ENCODE data around the gene SOCS7. TPM values are rescaled to one million over a fixed set of nuclear protein-coding genes. Genes with fewer than 3 reads are reported as not detected.

The SOCS7 gene
- total and polyA plus RNA-seq, 10 of the 15 experiments (the other 5 are each of a cell fraction or from before 2014, with no cell fraction given), result 0.68 to 12.8 (median 7.3) TPM

DNA sequence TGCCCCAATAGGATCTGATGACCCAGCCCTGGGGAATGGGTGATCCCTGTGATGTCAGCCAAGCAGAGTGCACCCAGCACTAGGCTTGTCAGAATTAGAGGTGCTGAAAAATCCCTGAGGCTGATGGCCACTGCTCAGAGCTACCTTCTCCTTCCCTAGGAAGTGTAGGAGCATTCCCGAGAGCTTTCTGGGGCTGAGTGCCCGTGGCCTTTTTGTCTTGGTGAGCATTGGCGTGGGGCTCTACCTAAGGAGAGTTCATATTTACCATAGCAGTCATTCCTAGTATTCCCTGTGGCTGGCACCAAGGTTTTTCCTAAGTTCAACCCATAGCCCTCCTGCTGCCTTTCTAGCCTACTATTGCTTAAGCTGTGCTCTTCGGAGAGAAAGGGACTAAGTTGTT is 54.0 kb downstream of the SOCS7 start:
- Histone ChIP-seq H3K4me1 (ENCODE audit: control insufficient read depth, insufficient read depth, low read length) (no peaks in the 10 kb centered on the region), H3K4me2 (ENCODE audit: control insufficient read depth, insufficient read depth) (no peak overlapping the region), H3K79me2 (ENCODE audit: control insufficient read depth, insufficient read depth, low read length) (no peaks in the 10 kb centered on the region), H3K27me3 (replicated peaks in 1 of 2; ENCODE audit: control insufficient read depth in 2 of 2, insufficient read depth in 2 of 2, low read length in 1 of 2) (no peaks in the 10 kb centered on the region), H3K9ac (ENCODE audit: control insufficient read depth, insufficient read depth, low read length) (no peak overlapping the region), H3K27ac (ENCODE audit: control insufficient read depth, insufficient read depth) (no peak overlapping the region), H3K4me3 (no peak overlapping the region), H3K36me3 (ENCODE audit: control insufficient read depth in 2 of 2, insufficient read depth in 2 of 2, low read length in 1 of 2) (peaks cover 0 to 4% of the 10 kb centered on the region in 2 experiments; a peak in 3 of 4 replicates), H2AFZ (ENCODE audit: control insufficient read depth, low read depth, low read length) (no peak overlapping the region), H4K20me1 (ENCODE audit: control insufficient read depth, insufficient read depth) (no peaks in the 10 kb centered on the region), H3K9me3 (replicated peaks; ENCODE audit: control insufficient read depth, insufficient read depth, low read length) (no peaks in the 10 kb centered on the region)
- DNase-seq (ENCODE audit: low read depth, low spot score), result no peak
- CTCF ChIA-PET, result interaction anchor here (1.3 kb wide), 1 partner anchor 55 kb away, joined by 3 read pairs; the partner anchor contains the start of gene SOCS7
- SMC1A ChIA-PET (ENCODE audit: uncharacterized antibody, unreplicated experiment), result no interaction called here
- POLR2A ChIA-PET, result no interaction called here
- TF ChIP-seq CEBPB (IDR thresholded peaks at IDR 0.05; ENCODE audit: borderline replicate concordance in 1 of 2, low read depth in 2 of 2, low read length in 2 of 2) (no peak), DPF2 (IDR thresholded peaks at IDR 0.05) (no peak), ZZZ3 (IDR thresholded peaks at IDR 0.05; ENCODE audit: control insufficient read depth, insufficient read length, low read depth) (no peak), POLR2AphosphoS2 (IDR thresholded peaks at IDR 0.05; ENCODE audit: low read depth, low read length) (no peak), PAX8 (IDR thresholded peaks at IDR 0.05) (no peak), NFXL1 (IDR thresholded peaks at IDR 0.05; ENCODE audit: borderline replicate concordance) (no peak), LARP7 (IDR thresholded peaks at IDR 0.05) (no peak), SMAD5 (IDR thresholded peaks at IDR 0.05; ENCODE audit: low read depth) (no peak), CBX5 (IDR thresholded peaks at IDR 0.05; ENCODE audit: low read depth) (no peak), KAT2A (conservative IDR thresholded peaks at IDR 0.05; ENCODE audit: control insufficient read depth, low read depth, low read length) (no peak)
- TF ChIP-seq, protein P1, sequence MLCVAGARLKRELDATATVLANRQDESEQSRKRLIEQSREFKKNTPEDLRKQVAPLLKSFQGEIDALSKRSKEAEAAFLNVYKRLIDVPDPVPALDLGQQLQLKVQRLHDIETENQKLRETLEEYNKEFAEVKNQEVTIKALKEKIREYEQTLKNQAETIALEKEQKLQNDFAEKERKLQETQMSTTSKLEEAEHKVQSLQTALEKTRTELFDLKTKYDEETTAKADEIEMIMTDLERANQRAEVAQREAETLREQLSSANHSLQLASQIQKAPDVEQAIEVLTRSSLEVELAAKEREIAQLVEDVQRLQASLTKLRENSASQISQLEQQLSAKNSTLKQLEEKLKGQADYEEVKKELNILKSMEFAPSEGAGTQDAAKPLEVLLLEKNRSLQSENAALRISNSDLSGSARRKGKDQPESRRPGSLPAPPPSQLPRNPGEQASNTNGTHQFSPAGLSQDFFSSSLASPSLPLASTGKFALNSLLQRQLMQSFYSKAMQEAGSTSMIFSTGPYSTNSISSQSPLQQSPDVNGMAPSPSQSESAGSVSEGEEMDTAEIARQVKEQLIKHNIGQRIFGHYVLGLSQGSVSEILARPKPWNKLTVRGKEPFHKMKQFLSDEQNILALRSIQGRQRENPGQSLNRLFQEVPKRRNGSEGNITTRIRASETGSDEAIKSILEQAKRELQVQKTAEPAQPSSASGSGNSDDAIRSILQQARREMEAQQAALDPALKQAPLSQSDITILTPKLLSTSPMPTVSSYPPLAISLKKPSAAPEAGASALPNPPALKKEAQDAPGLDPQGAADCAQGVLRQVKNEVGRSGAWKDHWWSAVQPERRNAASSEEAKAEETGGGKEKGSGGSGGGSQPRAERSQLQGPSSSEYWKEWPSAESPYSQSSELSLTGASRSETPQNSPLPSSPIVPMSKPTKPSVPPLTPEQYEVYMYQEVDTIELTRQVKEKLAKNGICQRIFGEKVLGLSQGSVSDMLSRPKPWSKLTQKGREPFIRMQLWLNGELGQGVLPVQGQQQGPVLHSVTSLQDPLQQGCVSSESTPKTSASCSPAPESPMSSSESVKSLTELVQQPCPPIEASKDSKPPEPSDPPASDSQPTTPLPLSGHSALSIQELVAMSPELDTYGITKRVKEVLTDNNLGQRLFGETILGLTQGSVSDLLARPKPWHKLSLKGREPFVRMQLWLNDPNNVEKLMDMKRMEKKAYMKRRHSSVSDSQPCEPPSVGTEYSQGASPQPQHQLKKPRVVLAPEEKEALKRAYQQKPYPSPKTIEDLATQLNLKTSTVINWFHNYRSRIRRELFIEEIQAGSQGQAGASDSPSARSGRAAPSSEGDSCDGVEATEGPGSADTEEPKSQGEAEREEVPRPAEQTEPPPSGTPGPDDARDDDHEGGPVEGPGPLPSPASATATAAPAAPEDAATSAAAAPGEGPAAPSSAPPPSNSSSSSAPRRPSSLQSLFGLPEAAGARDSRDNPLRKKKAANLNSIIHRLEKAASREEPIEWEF (IDR thresholded peaks at IDR 0.05; ENCODE audit: insufficient replicate concordance, low read depth, low read length), result no peak
- TF ChIP-seq, protein P2, sequence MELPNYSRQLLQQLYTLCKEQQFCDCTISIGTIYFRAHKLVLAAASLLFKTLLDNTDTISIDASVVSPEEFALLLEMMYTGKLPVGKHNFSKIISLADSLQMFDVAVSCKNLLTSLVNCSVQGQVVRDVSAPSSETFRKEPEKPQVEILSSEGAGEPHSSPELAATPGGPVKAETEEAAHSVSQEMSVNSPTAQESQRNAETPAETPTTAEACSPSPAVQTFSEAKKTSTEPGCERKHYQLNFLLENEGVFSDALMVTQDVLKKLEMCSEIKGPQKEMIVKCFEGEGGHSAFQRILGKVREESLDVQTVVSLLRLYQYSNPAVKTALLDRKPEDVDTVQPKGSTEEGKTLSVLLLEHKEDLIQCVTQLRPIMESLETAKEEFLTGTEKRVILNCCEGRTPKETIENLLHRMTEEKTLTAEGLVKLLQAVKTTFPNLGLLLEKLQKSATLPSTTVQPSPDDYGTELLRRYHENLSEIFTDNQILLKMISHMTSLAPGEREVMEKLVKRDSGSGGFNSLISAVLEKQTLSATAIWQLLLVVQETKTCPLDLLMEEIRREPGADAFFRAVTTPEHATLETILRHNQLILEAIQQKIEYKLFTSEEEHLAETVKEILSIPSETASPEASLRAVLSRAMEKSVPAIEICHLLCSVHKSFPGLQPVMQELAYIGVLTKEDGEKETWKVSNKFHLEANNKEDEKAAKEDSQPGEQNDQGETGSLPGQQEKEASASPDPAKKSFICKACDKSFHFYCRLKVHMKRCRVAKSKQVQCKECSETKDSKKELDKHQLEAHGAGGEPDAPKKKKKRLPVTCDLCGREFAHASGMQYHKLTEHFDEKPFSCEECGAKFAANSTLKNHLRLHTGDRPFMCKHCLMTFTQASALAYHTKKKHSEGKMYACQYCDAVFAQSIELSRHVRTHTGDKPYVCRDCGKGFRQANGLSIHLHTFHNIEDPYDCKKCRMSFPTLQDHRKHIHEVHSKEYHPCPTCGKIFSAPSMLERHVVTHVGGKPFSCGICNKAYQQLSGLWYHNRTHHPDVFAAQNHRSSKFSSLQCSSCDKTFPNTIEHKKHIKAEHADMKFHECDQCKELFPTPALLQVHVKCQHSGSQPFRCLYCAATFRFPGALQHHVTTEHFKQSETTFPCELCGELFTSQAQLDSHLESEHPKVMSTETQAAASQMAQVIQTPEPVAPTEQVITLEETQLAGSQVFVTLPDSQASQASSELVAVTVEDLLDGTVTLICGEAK (IDR thresholded peaks at IDR 0.05; ENCODE audit: borderline replicate concordance), result no peak
- BruUV-seq (replicated peaks), result no TSS peak
- WGBS (ENCODE audit: insufficient coverage, insufficient replicate concordance, low lambda C conversion rate, missing lambda C conversion rate), result 79% methylated on average over 4 of the region's 4 CpGs
- intact Hi-C loops (cut with micrococcal nuclease; ENCODE audit: unreplicated experiment) (no loop called here), in situ Hi-C loops (cut with MboI) (no loop called here)
- RAD21 ChIA-PET (ENCODE audit: unreplicated experiment), result no interaction called here
- ATAC-seq, result no peak
- no peak for FAIRE-seq

Measured in GM12878 (cell line).